VCaP (cell line): ENCODE results near the gene DLGAP1.
A peak's percentile ranks its signal among the peaks of the same experiment; 100 is the strongest.
"Not testable (repeated sequence)": the region's sequence is repeated elsewhere in the genome, so short reads cannot be mapped to it uniquely, and the experiment has no call there.

Source experiments
- H3K27ac ChIP-seq: fragments of 450-650 bp; 2 replicates; pipeline ENCODE4 v1.5.1; 2017
- CTCF ChIP-seq: fragments of 450-650 bp; conservative IDR thresholded peaks from 2 replicates; pipeline ENCODE4 v1.5.1; 2017; ENCODE audit warnings: mild to moderate bottlenecking, moderate library complexity

Gene DLGAP1

GRCh38 chr18:4455113-4455811 is at the start of gene DLGAP1:
Gene DLGAP1 (minus strand): TSS chr18:4455307.
- TF ChIP-seq CTCF: peak; percentile 42
- peak within 1 kb of the TSS; percentile 75 for H3K27ac ChIP-seq

- H3K27ac ChIP-seq: not testable (repeated sequence)
Observed at GRCh38 chr18:4494703-4495284, 39.7 kb upstream of the DLGAP1 start.

- no peak for TF ChIP-seq CTCF
- H3K27ac ChIP-seq: no peak overlapping the region
Observed at GRCh38 chr18:4468511-4468910, 13.4 kb upstream of the DLGAP1 start.

GRCh38 chr18:4454537-4455112 is 482 bp downstream of the DLGAP1 start:
- H3K27ac ChIP-seq: peak overlapping the region; percentile 75
- TF ChIP-seq CTCF: no peak

GRCh38 chr18:4453874-4454536 is 1.1 kb downstream of the DLGAP1 start:
- peak overlapping the region; percentile 75 for H3K27ac ChIP-seq
- TF ChIP-seq CTCF: peak; percentile 22; the same call in 1 of the 2 replicates

- peak overlapping the region; percentile 75; the same call in 1 of the 2 replicates for H3K27ac ChIP-seq
- no peak for TF ChIP-seq CTCF
Observed at GRCh38 chr18:4453567-4453873, 1.6 kb downstream of the DLGAP1 start.

- H3K27ac ChIP-seq: no peak overlapping the region
- TF ChIP-seq CTCF: no peak
Observed at GRCh38 chr18:4450065-4450658, 4.9 kb downstream of the DLGAP1 start.
